H1 (cell line): ENCODE data around the gene SLC39A2. TPM values are rescaled to one million over a fixed set of nuclear protein-coding genes. Genes with fewer than 3 reads are reported as not detected.

ENCODE experiments used
- BCL11A ChIP-seq, 2 experiments: IDR thresholded peaks; one replicate each; pipeline ENCODE4 v1.6.1; 2011; ENCODE audit warnings: low read depth in 2 of 2, low read length in 2 of 2, mild to moderate bottlenecking in 2 of 2
- CBX8 ChIP-seq: fragments of 300-800, 300-1000 bp; sonication (generic); IDR thresholded peaks from 2 replicates; pipeline ENCODE4 v1.7.1; 2016; ENCODE audit warnings: low read depth, low read length, borderline replicate concordance
- CEBPB ChIP-seq: IDR thresholded peaks from 2 replicates; pipeline ENCODE4 v1.6.1; 2012; ENCODE audit warnings: low read depth, low read length
- CHD7 ChIP-seq: fragments of 300-600 bp; sonication (generic); IDR thresholded peaks from 2 replicates; pipeline ENCODE4 v1.7.1; 2012; ENCODE audit warnings: low read length, moderate library complexity, mild to moderate bottlenecking, inconsistent platforms; ENCODE audit not compliant: insufficient replicate concordance
- CTBP2 ChIP-seq: IDR thresholded peaks from 2 replicates; pipeline ENCODE4 v1.7.0; 2011; ENCODE audit warnings: borderline replicate concordance, mild to moderate bottlenecking, moderate library complexity, mixed read lengths, low read length; ENCODE audit not compliant: insufficient read depth, insufficient read length
- EZH2 ChIP-seq: fragments of 200-600 bp; sonication (generic); IDR thresholded peaks from 2 replicates; pipeline ENCODE4 v1.7.1; 2012; ENCODE audit warnings: low read depth, mild to moderate bottlenecking, moderate library complexity, low read length, inconsistent platforms; ENCODE audit not compliant: severe bottlenecking
- KDM1A ChIP-seq: fragments of 200-600, 300-600 bp; sonication (generic); IDR thresholded peaks from 2 replicates; pipeline ENCODE4 v1.7.1; 2016; ENCODE audit warnings: mild to moderate bottlenecking, low read length, borderline replicate concordance
- SIN3A ChIP-seq, 2 experiments: IDR thresholded peaks in 1 of 2; conservative IDR thresholded peaks in 1 of 2; 2 replicates each; pipeline ENCODE4 v1.6.1; 2011 to 2012; ENCODE audit warnings: low read length in 2 of 2, improper control_type of control experiment in 1 of 2, low read depth in 1 of 2, mild to moderate bottlenecking in 1 of 2
- SIRT6 ChIP-seq: IDR thresholded peaks from one replicate; pipeline ENCODE4 v1.7.1; 2012; ENCODE audit warnings: low read length, inconsistent platforms
- polyA plus RNA-seq, 7 experiments: library from polyadenylated mRNA; depleted of rRNA in 3 of 7; stranded (reverse) in 5 of 7; unstranded in 2 of 7; fragments of >200 nt in 5 of 7; fragments of 200-250 nt in 2 of 7; gene quantifications; 1 replicate in 5 of 7; 2 replicates in 1 of 7; 4 replicates in 1 of 7; pipeline versions ENCODE4 v1.2.1 to v1.2.3, GENCODE V29; 2011 to 2013; ENCODE audit warnings: missing spikeins in 2 of 7, mixed read lengths in 2 of 7
- total RNA-seq: library from RNA; stranded (reverse); fragmentation: NEBNext Ultra II Directional; extraction: Animal tissue kit (Norgen Biotek cat#: 25700); gene quantifications from 2 replicates; pipeline ENCODE4 v1.2.1, GENCODE V29; 2021

SLC39A2 gene
- total and polyA plus RNA-seq, 2 of the 8 experiments (the other 6 are each of a cell fraction or from before 2014, with no cell fraction given): 0.14 to 0.22 TPM

GRCh38 chr14:21032326-21033132 is 33.4 kb downstream of the SLC39A2 start (continued):
- no peak for TF ChIP-seq CHD7
- no peak for TF ChIP-seq CTBP2
- TF ChIP-seq BCL11A (IDR thresholded peaks at IDR 0.05; ENCODE audit: low read depth in 2 of 2, low read length in 2 of 2): no peak
- TF ChIP-seq EZH2: no peak
- TF ChIP-seq SIRT6: no peak
- TF ChIP-seq KDM1A: no peak
- TF ChIP-seq SIN3A (conservative IDR thresholded peaks at IDR 0.05 in 1 of 2, IDR thresholded peaks at IDR 0.05 in 1 of 2; ENCODE audit: low read depth in 1 of 2, low read length in 2 of 2): no peak
- TF ChIP-seq CEBPB: no peak
- no peak for TF ChIP-seq CBX8
